Mesendoderm (in vitro differentiated cells): Measurements from ENCODE around the gene DLG1.

Experiments used
- DNase-seq: peaks from one replicate; pipeline ENCODE4 v3.0.0; 2013
- H2AK5ac ChIP-seq: 2 replicates; pipeline ENCODE4 v1.6.1; 2013; ENCODE audit warnings: low read length, inconsistent platforms
- H2BK120ac ChIP-seq: 2 replicates; pipeline ENCODE4 v1.6.1; 2013; ENCODE audit warnings: low read depth, mild to moderate bottlenecking, low read length, moderate library complexity, mixed read lengths
- H2BK15ac ChIP-seq: replicated peaks from 2 replicates; pipeline ENCODE4 v1.6.1; 2013; ENCODE audit warnings: low read depth, mild to moderate bottlenecking, moderate library complexity
- H2BK5ac ChIP-seq: 2 replicates; pipeline ENCODE4 v1.6.1; 2013; ENCODE audit warnings: low read length, inconsistent platforms
- H3K18ac ChIP-seq: 2 replicates; pipeline ENCODE4 v1.6.1; 2013; ENCODE audit warnings: mild to moderate bottlenecking, low read length, mixed read lengths
- H3K23ac ChIP-seq: one replicate; pipeline ENCODE4 v1.6.1; 2013; ENCODE audit warnings: low read length
- H3K27ac ChIP-seq: 2 replicates; pipeline ENCODE4 v1.5.1; 2013; ENCODE audit warnings: low read depth, mild to moderate bottlenecking, inconsistent platforms, low read length, moderate library complexity
- H3K27me3 ChIP-seq: 2 replicates; pipeline ENCODE4 v1.6.1; 2013; ENCODE audit warnings: low read length, control low read depth, mild to moderate bottlenecking, inconsistent platforms; ENCODE audit not compliant: insufficient read depth, poor library complexity
- H3K36me3 ChIP-seq: 2 replicates; pipeline ENCODE4 v1.6.1; 2013; ENCODE audit warnings: low read length, inconsistent platforms; ENCODE audit not compliant: control insufficient read depth, insufficient read depth
- H3K4ac ChIP-seq: one replicate; pipeline ENCODE4 v1.6.1; 2013; ENCODE audit warnings: low read depth, mild to moderate bottlenecking, low read length, moderate library complexity
- H3K4me1 ChIP-seq: 2 replicates; pipeline ENCODE4 v1.6.1; 2013; ENCODE audit warnings: low read depth, low read length, inconsistent platforms; ENCODE audit not compliant: control insufficient read depth
- H3K4me2 ChIP-seq: 2 replicates; pipeline ENCODE4 v1.6.1; 2013; ENCODE audit warnings: low read length
- H3K4me3 ChIP-seq: 2 replicates; pipeline ENCODE4 v1.5.1; 2013; ENCODE audit warnings: mild to moderate bottlenecking, low read length
- H3K56ac ChIP-seq: one replicate; pipeline ENCODE4 v1.6.1; 2013; ENCODE audit warnings: low read length
- H3K79me1 ChIP-seq: 2 replicates; pipeline ENCODE4 v1.6.1; 2013; ENCODE audit warnings: low read length, inconsistent platforms
- H3K79me2 ChIP-seq: 2 replicates; pipeline ENCODE4 v1.6.1; 2013; ENCODE audit warnings: mild to moderate bottlenecking, low read length; ENCODE audit not compliant: control insufficient read depth, insufficient read depth
- H3K9ac ChIP-seq: 2 replicates; pipeline ENCODE4 v1.6.1; 2013; ENCODE audit warnings: low read length, inconsistent platforms
- H4K5ac ChIP-seq: one replicate; pipeline ENCODE4 v1.6.1; 2013; ENCODE audit warnings: low read length
- H4K8ac ChIP-seq: one replicate; pipeline ENCODE4 v1.6.1; 2013; ENCODE audit warnings: low read depth, mild to moderate bottlenecking, control low read depth, low read length, moderate library complexity
- WGBS: extraction: QIAGEN DNeasy Blood & Tissue Kit; methylation state at CpG from one replicate; pipeline ENCODE4 v1.1.7; 2013; ENCODE audit warnings: low lambda C conversion rate, missing lambda C conversion rate; ENCODE audit not compliant: insufficient coverage; ENCODE audit errors: extremely low coverage; 5-methylcytosine and 5-hydroxymethylcytosine counted together

DLG1 gene

DNA sequence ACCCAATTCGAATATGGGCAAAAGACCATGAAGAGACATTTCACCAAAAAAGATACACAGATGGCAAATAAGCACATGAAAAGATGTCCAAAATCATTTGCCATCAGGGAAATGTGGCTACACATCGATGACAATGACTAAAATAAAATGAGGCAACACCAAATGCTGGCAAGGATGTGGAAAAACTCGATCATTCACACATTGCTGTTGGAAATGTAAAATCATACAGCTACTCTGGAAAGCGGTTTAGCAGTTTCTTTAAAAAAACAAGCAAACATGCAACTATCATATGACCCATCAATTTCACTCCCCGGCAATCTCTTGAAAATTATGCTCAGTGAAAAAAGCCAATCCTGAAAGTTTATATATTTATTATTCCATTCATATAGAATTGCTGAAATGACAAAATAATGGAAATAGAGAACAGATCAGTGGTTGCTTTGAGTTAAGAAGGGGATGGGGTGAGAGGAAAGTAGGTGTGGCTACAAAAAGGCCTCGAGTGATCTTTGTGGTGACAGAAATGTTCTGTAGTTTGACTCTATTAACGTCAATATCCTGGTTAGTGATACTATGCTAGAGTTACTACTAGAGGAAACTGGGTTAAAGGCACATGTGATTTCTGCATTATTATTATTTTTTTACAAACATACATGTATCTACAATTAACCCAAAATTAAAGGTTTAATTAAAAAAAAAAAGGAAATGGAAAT, 45.0 kb downstream of the DLG1 start:
- Histone ChIP-seq H3K27ac (no peak overlapping the region), H3K4me2 (no peak overlapping the region)
- WGBS = no CpG with 5 or more reads among the region's 7 CpGs

DNA sequence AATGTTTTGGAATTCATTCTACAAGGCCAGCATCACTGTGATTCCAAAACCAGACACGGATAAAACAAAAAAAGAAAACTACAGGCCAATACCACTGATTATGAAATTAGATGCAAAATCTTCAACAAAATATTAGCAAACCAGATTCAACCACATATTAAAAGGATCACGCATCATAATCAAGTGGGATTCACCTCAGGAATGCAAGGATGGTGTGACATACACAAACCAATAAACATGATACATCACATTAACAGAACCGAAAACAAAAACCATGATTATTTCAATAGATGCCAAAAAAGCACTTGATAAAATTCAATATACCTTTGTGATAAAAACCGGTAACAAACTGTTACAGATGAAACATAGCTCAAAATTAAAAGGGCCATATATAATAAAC, 48.9 kb downstream of the DLG1 start:
- H3K4ac ChIP-seq = no peak overlapping the region
- no peak overlapping the region for H3K18ac ChIP-seq
- H3K23ac ChIP-seq = no peak overlapping the region
- H3K36me3 ChIP-seq = no peaks in the 10 kb centered on the region
- DNase-seq = no peak
- no peaks in the 10 kb centered on the region for H3K4me1 ChIP-seq
- no peak overlapping the region for H3K56ac ChIP-seq
- H3K4me3 ChIP-seq = no peak overlapping the region
- peaks cover 30% of the 10 kb centered on the region for H3K79me1 ChIP-seq
- H3K27me3 ChIP-seq = no peaks in the 10 kb centered on the region
- H4K5ac ChIP-seq = no peak overlapping the region
- H3K27ac ChIP-seq = no peak overlapping the region
- H2BK5ac ChIP-seq = no peak overlapping the region
- no peak overlapping the region for H2BK15ac ChIP-seq
- H4K8ac ChIP-seq = no peak overlapping the region
- H3K4me2 ChIP-seq = no peak overlapping the region
- no peak overlapping the region for H2BK120ac ChIP-seq
- H3K9ac ChIP-seq = no peak overlapping the region
- WGBS = no CpG with 5 or more reads among the region's 4 CpGs
- H3K79me2 ChIP-seq = peaks cover 39% of the 10 kb centered on the region
- H2AK5ac ChIP-seq = no peak overlapping the region

More for the DNA sequence above, 45.0 kb downstream of the DLG1 start:
- Histone ChIP-seq H2BK120ac (no peak overlapping the region), H2BK5ac (no peak overlapping the region), H3K18ac (no peak overlapping the region), H3K4me3 (no peak overlapping the region), H2AK5ac (no peak overlapping the region), H4K5ac (no peak overlapping the region), H2BK15ac (no peak overlapping the region), H3K56ac (no peak overlapping the region), H4K8ac (no peak overlapping the region), H3K27me3 (no peaks in the 10 kb centered on the region), H3K36me3 (no peaks in the 10 kb centered on the region), H3K4ac (no peak overlapping the region), H3K79me2 (peaks cover 42% of the 10 kb centered on the region), H3K4me1 (no peaks in the 10 kb centered on the region), H3K9ac (no peak overlapping the region), H3K79me1 (peaks cover 16% of the 10 kb centered on the region), H3K23ac (no peak overlapping the region)
- DNase-seq = no peak

DNA sequence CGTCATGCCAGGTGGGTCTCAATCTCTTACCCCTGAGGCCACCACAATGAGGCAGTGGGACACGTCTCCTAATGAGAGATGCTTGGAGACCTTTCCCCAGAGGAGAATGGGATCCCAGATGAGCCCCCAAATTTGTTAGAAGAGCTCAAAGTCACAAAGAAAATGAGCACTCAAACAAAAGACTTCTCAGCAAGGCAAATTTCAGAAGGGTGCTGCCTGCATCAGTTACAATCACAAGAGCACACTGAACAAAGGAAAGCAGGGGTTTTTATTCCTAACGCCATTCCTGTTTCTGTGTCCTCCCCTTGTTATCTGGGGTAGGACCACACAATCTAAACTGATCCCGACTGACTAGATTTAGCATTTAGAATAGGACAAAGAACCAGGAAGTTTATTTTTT, 50.1 kb downstream of the DLG1 start:
- peaks cover 36% of the 10 kb centered on the region for H3K79me2 ChIP-seq
- no peak overlapping the region for H2BK15ac ChIP-seq
- no peak overlapping the region for H2BK5ac ChIP-seq
- no peak overlapping the region for H3K9ac ChIP-seq
- DNase-seq = no peak
- no peaks in the 10 kb centered on the region for H3K36me3 ChIP-seq
- no peak overlapping the region for H3K23ac ChIP-seq
- H3K4me2 ChIP-seq = no peak overlapping the region
- no peak overlapping the region for H4K8ac ChIP-seq
- no CpG with 5 or more reads among the region's 4 CpGs for WGBS
- H3K18ac ChIP-seq = no peak overlapping the region
- peaks cover 31% of the 10 kb centered on the region for H3K79me1 ChIP-seq
- H3K27me3 ChIP-seq = no peaks in the 10 kb centered on the region
- no peaks in the 10 kb centered on the region for H3K4me1 ChIP-seq
- H3K27ac ChIP-seq = no peak overlapping the region
- no peak overlapping the region for H3K4ac ChIP-seq
- H3K56ac ChIP-seq = no peak overlapping the region
- H3K4me3 ChIP-seq = no peak overlapping the region
- H2BK120ac ChIP-seq = no peak overlapping the region
- no peak overlapping the region for H4K5ac ChIP-seq
- no peak overlapping the region for H2AK5ac ChIP-seq

DNA sequence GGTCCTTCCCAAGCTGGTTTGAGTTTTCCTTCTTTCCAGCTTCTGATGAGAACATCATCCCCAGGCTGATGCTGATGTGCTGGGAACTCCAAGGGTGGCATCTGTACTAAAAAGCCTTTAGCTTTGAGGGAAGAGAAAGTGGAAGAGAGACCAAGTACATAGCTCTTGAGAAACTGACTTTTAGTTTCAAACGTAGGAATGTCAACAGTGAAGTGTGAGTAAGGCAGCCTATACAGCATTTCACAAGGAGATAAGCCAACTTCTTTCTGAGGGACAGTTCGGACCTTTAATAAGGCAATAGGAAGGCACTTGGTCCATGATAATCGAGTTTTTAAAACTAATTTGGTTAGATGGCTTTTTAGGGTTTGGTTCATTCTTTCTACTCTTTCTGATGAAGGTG, 53.7 kb downstream of the DLG1 start:
- Histone ChIP-seq H3K36me3 (no peaks in the 10 kb centered on the region), H2BK5ac (no peak overlapping the region), H3K9ac (no peak overlapping the region), H4K8ac (no peak overlapping the region), H3K4me3 (no peak overlapping the region), H3K4me2 (no peak overlapping the region), H4K5ac (no peak overlapping the region), H2BK15ac (no peak overlapping the region), H3K56ac (no peak overlapping the region), H3K79me1 (peaks cover 34% of the 10 kb centered on the region), H3K4me1 (peaks cover 4% of the 10 kb centered on the region), H2BK120ac (no peak overlapping the region), H3K79me2 (peaks cover 31% of the 10 kb centered on the region), H3K4ac (no peak overlapping the region), H2AK5ac (no peak overlapping the region), H3K27ac (no peak overlapping the region), H3K23ac (no peak overlapping the region), H3K18ac (no peak overlapping the region), H3K27me3 (no peaks in the 10 kb centered on the region)
- no peak for DNase-seq
- WGBS = no CpG with 5 or more reads among the region's 3 CpGs

DNA sequence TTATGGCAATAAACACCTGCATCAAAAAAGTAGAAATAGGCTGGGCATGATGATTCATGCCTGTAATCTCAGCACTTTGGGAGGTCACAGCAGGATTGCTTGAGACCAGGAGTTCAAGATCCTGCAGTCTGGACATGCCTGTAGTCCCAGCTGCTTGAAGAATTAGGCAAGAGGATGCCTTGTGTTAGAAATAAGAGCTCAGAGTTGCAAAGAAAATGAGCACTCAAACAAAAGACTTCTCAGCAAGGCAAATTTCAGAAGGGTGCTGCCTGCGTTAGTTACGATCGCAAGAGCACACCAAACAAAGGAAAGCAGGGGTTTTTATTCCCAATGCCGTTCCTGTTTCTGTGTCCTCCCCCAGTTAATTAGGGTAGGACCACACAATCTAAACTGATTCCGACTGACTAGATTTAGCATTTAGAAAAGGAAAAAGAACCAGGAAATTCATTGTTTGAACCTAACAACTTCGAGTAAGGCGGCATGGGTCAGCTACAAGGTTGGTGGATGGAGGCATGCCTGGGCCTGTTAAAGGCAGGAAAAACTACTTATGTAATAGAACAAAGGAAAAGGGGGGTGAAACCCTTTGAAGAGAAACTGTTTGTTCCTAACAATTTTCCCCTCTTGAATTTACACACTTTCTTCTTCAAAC, 55.5 kb downstream of the DLG1 start:
- H2BK120ac ChIP-seq = no peak overlapping the region
- H4K5ac ChIP-seq = no peak overlapping the region
- peaks cover 24% of the 10 kb centered on the region for H3K79me2 ChIP-seq
- H2AK5ac ChIP-seq = no peak overlapping the region
- H4K8ac ChIP-seq = no peak overlapping the region
- H3K4me1 ChIP-seq = peaks cover 4% of the 10 kb centered on the region
- no peak overlapping the region for H3K9ac ChIP-seq
- no peak overlapping the region for H3K23ac ChIP-seq
- no peak overlapping the region for H3K18ac ChIP-seq
- no peaks in the 10 kb centered on the region for H3K36me3 ChIP-seq
- H3K56ac ChIP-seq = no peak overlapping the region
- H3K4ac ChIP-seq = no peak overlapping the region
- DNase-seq = no peak
- H3K4me2 ChIP-seq = no peak overlapping the region
- H2BK15ac ChIP-seq = no peak overlapping the region
- no peak overlapping the region for H3K4me3 ChIP-seq
- no peak overlapping the region for H3K27ac ChIP-seq
- WGBS = no CpG with 5 or more reads among the region's 7 CpGs
- H3K27me3 ChIP-seq = no peaks in the 10 kb centered on the region
- H2BK5ac ChIP-seq = no peak overlapping the region
- H3K79me1 ChIP-seq = peaks cover 26% of the 10 kb centered on the region
